MM.1S (cell line): ENCODE data around the gene RSRC1.

Experiments
- DNase-seq: peaks from one replicate; pipeline ENCODE4 v3.0.0-alpha.2; 2015
- H2AFZ ChIP-seq: fragments of 300-600 bp; sonication (generic); 2 replicates; pipeline ENCODE4 v1.6.0; 2016; ENCODE audit warnings: antibody characterized with exemption, low read length
- H3F3A ChIP-seq: fragments of 300-600 bp; sonication (generic); 2 replicates; pipeline ENCODE4 v1.6.1; 2016; ENCODE audit warnings: mild to moderate bottlenecking, antibody characterized with exemption, low read length, moderate library complexity, mixed read lengths; ENCODE audit not compliant: insufficient read depth
- H3K27ac ChIP-seq: fragments of 300-600 bp; sonication (generic); 2 replicates; pipeline ENCODE4 v1.5.1; 2016; ENCODE audit warnings: mild to moderate bottlenecking, low read length
- H3K27me3 ChIP-seq: fragments of 300-600 bp; sonication (generic); replicated peaks from 2 replicates; pipeline ENCODE4 v1.6.0; 2016; ENCODE audit warnings: low read length; ENCODE audit not compliant: insufficient read depth
- H3K36me3 ChIP-seq: fragments of 300-600 bp; sonication (generic); replicated peaks from 2 replicates; pipeline ENCODE4 v1.6.1; 2016; ENCODE audit warnings: mild to moderate bottlenecking, low read length, mixed read lengths; ENCODE audit not compliant: insufficient read depth
- H3K4me1 ChIP-seq: fragments of 300-600 bp; sonication (generic); 2 replicates; pipeline ENCODE4 v1.6.1; 2016; ENCODE audit warnings: low read length, mixed read lengths
- H3K4me2 ChIP-seq: fragments of 300-600 bp; sonication (generic); 2 replicates; pipeline ENCODE4 v1.6.0; 2016; ENCODE audit warnings: low read depth, low read length
- H3K4me3 ChIP-seq: fragments of 300-600 bp; sonication (generic); 2 replicates; pipeline ENCODE4 v1.5.1; 2016; ENCODE audit warnings: low read length, mixed read lengths
- H3K79me2 ChIP-seq: fragments of 300-600 bp; sonication (generic); 2 replicates; pipeline ENCODE4 v1.6.1; 2016; ENCODE audit warnings: mixed run types, low read length, mixed read lengths
- H3K9ac ChIP-seq: fragments of 300-600 bp; sonication (generic); 2 replicates; pipeline ENCODE4 v1.6.1; 2016; ENCODE audit warnings: low read length, mixed read lengths
- H3K9me2 ChIP-seq: fragments of 300-600 bp; sonication (generic); replicated peaks from 2 replicates; pipeline ENCODE4 v1.6.1; 2016; ENCODE audit warnings: mild to moderate bottlenecking, low read length, mixed read lengths; ENCODE audit not compliant: insufficient read depth
- H3K9me3 ChIP-seq: fragments of 300-600 bp; sonication (generic); replicated peaks from 2 replicates; pipeline ENCODE4 v1.6.1; 2016; ENCODE audit warnings: mild to moderate bottlenecking, low read length, mixed read lengths; ENCODE audit not compliant: insufficient read depth
- H4K20me1 ChIP-seq: fragments of 300-600 bp; sonication (generic); 2 replicates; pipeline ENCODE4 v1.6.1; 2016; ENCODE audit warnings: mild to moderate bottlenecking, low read length, moderate library complexity, mixed read lengths; ENCODE audit not compliant: insufficient read depth
- CTCF ChIP-seq: fragments of 300-600 bp; sonication (generic); IDR thresholded peaks from 2 replicates; pipeline ENCODE4 v1.5.1; 2016; ENCODE audit warnings: antibody characterized with exemption, low read length, mixed read lengths
- EZH2 ChIP-seq: fragments of 300-600 bp; sonication (generic); optimal IDR thresholded peaks from 2 replicates; pipeline ENCODE3; 2017; ENCODE audit warnings: low read depth, mild to moderate bottlenecking, antibody characterized with exemption, low read length, mixed read lengths
- EZH2phosphoT487 ChIP-seq: fragments of 300-600 bp; sonication (generic); IDR thresholded peaks from 2 replicates; pipeline ENCODE4 v1.6.1; 2018; ENCODE audit warnings: antibody characterized with exemption, low read length

The RSRC1 gene

GRCh38 chr3:158127250-158128219, 17.6 kb downstream of the RSRC1 start:
- Histone ChIP-seq H3K4me3 (no peak overlapping the region), H2AFZ (no peak overlapping the region), H3K9me2 (no peaks in the 10 kb centered on the region), H3K4me1 (peaks cover 15% of the 10 kb centered on the region), H3K27ac (no peak overlapping the region), H3K4me2 (no peak overlapping the region), H3K9me3 (no peaks in the 10 kb centered on the region), H3K79me2 (peaks cover 23% of the 10 kb centered on the region; the same call in 1 of the 2 replicates), H3K36me3 (peaks cover 16% of the 10 kb centered on the region), H3F3A (0 out of 2 replicates have a peak, but pooled peaks cover 2% of the 10 kb centered on the region), H3K27me3 (no peaks in the 10 kb centered on the region), H4K20me1 (no peaks in the 10 kb centered on the region), H3K9ac (no peak overlapping the region)
- TF ChIP-seq CTCF (no peak), EZH2 (no peak), EZH2phosphoT487 (no peak)
- peak; percentile 52 for DNase-seq

- H3K4me1 ChIP-seq: peaks cover 15% of the 10 kb centered on the region
- H3K79me2 ChIP-seq: peaks cover 23% of the 10 kb centered on the region; the same call in 1 of the 2 replicates
- peaks cover 16% of the 10 kb centered on the region for H3K36me3 ChIP-seq
- no peak overlapping the region for H2AFZ ChIP-seq
- H3K4me3 ChIP-seq: no peak overlapping the region
- H3K4me2 ChIP-seq: no peak overlapping the region
- H3K9me3 ChIP-seq: no peaks in the 10 kb centered on the region
- no peak for TF ChIP-seq CTCF
- TF ChIP-seq EZH2: no peak
- no peak for TF ChIP-seq EZH2phosphoT487
- H3K9me2 ChIP-seq: no peaks in the 10 kb centered on the region
- no peak overlapping the region for H3K9ac ChIP-seq
- H4K20me1 ChIP-seq: no peaks in the 10 kb centered on the region
- no peak for DNase-seq
- no peaks in the 10 kb centered on the region for H3K27me3 ChIP-seq
- 0 out of 2 replicates have a peak, but pooled peaks cover 2% of the 10 kb centered on the region for H3F3A ChIP-seq
- no peak overlapping the region for H3K27ac ChIP-seq
Observed at GRCh38 chr3:158128755-158129154, 18.9 kb downstream of the RSRC1 start.

DNA sequence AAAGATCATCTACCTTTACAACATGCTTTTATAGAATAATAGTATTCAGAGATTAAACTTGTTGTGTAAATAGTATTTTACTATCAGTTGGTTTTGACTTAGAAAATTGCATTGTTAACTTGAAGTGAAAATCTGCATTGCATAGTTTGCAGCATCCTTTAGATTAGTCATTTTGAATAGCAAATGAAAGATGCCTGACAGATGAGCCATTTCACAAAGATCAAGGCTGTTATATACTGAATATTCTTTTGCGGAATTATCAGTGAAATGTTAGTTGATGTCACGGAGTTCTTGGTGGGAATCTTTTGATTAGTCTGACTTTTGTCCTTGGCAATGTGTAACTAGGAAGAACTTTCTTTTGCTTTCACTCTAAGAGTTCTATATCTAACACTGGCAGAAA, 24.5 kb downstream of the RSRC1 start:
- Histone ChIP-seq H3K27ac (no peak overlapping the region), H3K9ac (no peak overlapping the region), H2AFZ (no peak overlapping the region), H3K9me3 (no peaks in the 10 kb centered on the region), H3F3A (no peaks in the 10 kb centered on the region), H3K36me3 (no peaks in the 10 kb centered on the region), H3K27me3 (no peaks in the 10 kb centered on the region), H3K4me3 (no peak overlapping the region), H3K4me2 (no peak overlapping the region), H3K79me2 (0 out of 2 replicates have a peak, but pooled peaks cover 5% of the 10 kb centered on the region), H3K4me1 (no peaks in the 10 kb centered on the region), H4K20me1 (no peaks in the 10 kb centered on the region), H3K9me2 (no peaks in the 10 kb centered on the region)
- DNase-seq: no peak
- TF ChIP-seq EZH2phosphoT487 (no peak), CTCF (no peak), EZH2 (no peak)
